AG08396 (cell line): ENCODE results near the gene IQCH.
"Not testable (repeated sequence)": the region's sequence is repeated elsewhere in the genome, so short reads cannot be mapped to it uniquely, and the experiment has no call there.

ENCODE experiments used
- DNase-seq: peaks from one replicate; pipeline ENCODE4 v3.0.0; 2012; ENCODE audit warnings: low spot score, mixed read lengths

The IQCH gene

DNA sequence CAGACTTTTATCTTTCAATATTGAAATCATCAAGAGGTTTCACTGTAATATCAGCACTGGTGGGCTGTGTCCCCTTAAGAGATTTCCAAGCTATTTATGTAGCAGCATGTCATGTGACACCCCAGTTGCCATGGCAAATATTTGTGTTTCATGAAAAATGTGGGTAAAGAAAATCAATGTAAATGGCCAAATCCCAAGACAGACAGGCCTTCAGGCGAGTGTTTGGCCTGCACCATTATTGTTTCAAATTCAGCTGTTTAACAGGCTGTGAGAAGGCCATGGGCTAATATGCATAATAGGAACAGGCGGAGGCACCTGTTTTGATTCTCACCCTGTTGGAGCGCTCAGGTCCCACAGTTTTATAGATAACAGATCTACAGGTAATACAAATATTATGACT lies 104.2 kb downstream of the IQCH start:
- DNase-seq, result no peak

DNA sequence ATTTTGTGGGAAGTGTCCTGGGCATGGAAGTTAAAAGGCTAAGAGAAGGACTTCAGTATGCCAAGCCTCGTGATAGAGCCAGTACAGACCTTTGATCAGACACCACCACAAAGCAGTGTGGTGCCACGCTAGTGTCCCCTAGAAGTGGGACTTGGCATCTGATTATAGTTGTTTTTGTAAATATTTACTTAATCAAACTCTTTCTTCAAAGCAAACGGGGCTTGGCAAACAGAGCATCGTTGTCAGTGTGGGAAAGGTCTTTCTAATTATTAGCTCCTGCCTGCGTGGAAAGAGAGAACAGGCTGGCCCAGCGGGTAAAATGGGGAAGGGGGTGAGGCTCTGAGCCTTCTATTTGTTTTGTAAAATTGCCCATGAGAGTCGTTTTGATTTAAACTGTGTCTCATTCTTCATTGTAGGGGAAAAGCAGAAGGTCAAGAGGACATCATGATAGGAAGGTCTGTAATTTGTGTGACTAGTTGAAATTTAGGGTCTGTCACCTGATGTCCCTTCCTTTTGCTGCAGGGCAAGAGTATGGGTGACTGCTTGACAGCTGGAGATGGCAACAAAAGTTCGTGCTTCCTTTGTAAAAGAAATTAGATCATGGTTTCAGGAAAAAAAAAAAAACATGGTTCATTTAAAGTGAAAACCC lies 105.0 kb downstream of the IQCH start:
- no peak for DNase-seq

DNA sequence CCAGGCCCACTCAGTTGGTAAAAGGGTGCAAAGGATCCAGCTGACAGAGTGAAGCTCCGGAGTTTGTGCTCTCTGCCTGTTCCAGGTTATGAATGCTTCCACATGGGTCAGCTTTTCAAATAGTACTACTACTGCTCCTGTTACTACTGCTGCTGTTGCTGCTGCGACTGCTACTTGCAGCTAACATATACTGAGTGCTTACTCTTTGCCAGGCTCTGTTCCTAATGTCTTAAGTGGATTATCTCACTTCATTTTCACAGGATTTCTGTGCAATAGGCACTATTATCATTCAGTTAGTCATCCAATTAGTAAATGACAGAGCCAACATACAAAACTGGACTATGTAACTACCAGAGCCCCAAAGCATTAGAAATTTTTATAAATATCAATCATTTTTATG lies 106.5 kb downstream of the IQCH start:
- DNase-seq, result no peak

DNA sequence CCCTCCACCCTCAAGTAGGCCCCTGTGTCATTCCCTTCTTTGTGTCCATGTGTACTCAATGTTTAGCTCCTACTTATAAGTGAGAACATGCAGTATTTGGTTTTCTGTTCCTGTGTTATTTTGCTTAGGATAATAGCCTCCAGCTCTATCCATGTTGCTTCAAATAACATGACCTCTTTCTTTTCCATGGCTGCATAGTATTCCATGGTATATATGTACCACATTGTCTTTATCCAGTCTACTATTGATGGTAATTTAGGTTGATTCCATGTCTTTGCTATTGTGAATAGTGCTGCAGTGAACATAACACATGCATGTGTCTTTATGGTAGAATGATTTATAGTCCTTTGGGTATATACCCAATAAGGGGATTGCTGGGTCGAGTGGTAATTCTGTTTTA lies 109.1 kb downstream of the IQCH start:
- not testable (repeated sequence) for DNase-seq

DNA sequence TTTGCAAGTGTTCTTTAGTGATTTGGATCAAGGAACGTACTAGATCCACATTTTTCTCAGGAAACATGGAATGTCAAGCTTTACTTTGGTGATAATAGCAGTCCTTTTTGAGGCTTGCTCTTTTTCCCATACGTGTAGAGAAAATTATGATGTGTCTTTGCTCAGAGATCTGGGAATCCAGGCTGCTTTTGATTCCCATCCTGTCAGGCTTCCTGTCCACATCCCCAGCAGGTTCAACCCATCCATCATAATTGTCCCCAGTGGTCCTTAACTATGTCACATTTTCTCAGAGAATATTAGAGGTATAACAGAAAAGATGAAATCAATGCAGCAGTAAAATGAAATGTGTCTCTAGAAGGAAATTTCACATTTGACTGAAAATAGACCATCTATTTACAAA lies 111.4 kb downstream of the IQCH start:
- no peak for DNase-seq

DNA sequence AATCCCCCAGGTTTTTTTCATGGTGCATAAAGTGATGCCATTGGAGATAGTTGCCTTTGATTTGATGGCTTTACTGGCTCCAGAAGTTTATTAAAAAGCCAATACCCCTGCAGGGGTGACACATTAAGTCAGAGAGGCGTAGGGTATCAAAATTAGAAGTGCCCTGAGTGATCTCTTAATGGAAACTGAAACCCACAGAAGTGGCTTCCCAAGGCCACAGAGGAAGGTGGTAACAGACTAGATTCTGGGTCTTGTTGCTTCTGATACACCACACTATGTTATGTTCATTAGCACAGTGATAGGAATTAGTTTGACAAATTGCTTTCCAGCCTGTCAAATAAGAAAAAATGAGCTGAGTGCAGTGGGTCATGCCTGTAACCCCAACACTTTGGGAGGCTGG lies 112.3 kb downstream of the IQCH start:
- no peak for DNase-seq

DNA sequence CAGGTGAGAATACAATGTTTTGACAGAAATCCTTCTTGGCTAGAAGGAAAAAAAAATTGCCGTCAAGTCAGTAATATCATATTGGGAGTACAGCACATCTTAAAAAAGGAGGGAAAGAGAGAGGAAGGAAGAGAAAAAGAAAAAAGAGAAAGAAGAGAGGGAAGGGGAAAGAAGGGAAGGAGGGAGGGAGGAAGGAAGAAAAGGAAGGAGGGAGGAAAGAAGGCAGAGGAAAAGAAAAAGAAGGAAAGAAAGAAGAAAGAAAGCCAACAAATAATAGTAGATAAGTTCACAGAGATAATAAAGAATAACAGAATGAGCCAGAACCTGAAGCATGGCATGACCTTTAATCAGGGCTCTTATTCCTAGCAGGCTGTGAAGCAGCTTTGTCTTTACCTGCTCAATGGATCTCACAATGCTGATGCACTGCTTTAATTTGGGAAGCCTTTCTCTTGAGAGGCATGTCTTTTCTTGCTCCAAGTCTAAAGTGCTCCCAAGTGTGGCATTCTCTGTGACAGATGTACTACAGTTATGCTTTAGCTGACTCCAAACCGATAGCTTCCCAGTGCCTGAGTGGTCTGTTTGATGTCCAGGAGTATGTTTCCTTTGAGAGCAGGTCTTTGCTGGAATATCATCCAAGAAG lies 114.9 kb downstream of the IQCH start:
- DNase-seq, result no peak

DNA sequence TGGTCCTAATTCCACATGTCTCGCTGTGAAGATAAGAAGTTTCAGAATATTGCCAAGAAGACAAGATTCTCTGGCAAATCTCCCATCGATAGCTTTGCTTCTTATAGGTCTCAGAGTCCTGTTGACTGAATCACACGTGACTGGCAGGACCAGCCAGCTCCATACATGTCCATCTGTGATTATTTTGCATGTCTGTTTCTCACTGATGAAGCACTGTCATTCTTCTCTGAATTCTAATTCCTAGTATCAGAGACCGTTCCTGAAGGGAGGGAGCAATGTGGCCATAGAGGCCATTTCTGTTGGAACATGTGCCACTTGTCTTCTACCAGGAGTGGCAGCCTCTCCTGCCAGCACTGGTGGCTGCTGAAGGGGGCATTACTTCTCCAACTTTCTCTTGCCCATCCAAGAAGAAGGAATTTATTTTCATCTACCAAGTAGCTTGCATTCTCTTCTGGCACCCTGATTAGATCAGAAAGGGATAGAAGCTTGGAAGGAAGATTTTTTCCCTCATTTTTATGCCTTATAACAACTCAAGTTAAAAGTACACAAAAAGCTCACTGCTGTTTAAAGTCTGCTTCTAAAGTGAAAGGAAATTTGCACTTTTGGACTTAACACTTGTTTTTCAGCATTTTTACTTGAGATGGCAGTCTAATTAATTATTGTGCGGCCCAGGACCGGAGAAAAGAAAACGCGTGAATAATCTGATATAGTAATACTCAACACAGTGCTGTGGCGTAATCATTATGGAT lies 115.8 kb downstream of the IQCH start:
- DNase-seq, result no peak

DNA sequence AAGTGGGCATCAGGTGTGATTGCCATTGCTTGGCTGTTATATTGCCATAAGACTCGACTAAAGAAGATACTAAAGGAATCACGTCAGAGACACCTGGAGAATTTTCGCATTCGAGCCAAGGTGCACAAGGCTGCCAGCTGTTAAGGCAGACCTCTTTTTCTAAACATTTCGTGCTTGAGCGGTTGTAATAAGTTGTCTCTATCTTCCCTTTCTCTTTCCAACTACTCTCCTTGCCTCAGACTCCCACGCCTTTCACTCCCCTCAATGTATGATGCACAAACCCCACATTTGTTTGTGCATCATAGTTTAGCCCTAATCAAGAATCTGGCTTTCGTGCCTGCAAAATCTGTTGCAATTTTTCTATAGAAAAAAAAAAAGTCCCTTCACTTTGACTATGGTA lies 118.0 kb downstream of the IQCH start:
- no peak for DNase-seq

DNA sequence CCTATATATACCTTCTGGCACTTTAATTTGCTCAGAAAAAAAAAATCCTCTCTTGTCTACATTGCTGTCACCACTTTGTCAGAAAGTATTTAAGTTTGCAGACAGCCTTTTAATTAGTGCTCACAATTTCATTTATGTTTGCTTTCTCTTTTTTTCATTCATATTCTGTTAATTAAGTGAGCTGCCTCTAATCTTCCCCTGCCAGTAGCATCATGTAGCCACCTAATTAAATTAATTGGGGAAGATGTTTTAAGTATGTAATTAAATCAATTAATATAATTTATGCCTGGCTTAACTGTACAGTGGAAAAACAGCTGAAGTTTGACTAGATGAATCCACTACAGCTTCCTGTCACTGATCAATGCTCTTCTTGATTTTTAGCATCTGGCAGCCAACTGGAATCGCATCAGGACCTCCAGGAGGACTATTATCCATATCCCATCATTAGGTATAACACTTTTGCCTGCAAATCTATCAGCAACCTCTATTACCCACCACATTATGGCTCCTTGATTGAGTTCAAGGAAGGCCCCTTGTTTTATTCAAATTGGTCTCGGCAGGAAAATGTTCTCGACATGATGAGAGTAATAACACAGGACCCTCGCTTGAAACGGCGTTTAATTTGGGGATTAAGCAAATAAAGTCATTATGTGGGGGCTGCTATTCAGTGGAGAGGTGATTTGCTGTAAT lies 118.5 kb downstream of the IQCH start:
- DNase-seq, result no peak

DNA sequence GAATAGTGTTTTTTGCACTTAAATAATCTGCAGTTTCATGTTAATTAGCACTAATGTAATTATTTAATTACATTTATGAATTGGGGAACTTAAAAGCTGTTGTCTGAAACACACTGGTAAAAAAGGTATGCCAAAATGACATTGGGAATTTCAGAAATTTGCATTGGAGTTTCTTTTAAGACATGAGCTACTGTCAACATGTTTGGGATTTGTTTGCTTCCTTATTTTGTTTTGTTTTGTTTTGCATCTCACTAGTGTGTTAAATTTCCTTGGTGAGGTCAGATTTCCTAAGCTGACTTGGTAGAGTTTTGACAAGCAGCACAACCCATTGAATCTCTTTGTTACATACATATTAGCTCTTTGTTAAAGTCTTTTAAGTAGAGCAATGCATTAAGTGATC lies 119.4 kb downstream of the IQCH start:
- DNase-seq, result no peak

DNA sequence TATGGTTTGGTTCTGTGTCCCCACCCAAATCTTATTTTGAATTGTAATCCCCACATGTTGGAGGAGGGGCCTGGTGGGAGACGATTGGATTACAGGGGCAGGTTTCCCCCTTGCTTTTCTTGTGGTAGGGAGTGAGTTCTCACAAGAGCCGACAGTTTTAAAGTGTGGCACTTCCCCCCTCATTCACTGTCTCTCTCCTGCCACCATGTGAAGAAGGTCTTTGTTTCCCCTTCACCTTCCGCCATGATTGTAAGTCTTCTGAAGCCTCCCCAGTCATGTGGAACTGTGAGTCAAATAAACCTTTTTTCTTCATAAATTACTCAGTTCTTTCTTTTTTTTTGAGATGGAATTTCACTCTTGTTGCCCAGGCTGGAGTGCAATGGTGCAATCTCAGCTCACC lies 124.9 kb downstream of the IQCH start:
- DNase-seq, result no peak

DNA sequence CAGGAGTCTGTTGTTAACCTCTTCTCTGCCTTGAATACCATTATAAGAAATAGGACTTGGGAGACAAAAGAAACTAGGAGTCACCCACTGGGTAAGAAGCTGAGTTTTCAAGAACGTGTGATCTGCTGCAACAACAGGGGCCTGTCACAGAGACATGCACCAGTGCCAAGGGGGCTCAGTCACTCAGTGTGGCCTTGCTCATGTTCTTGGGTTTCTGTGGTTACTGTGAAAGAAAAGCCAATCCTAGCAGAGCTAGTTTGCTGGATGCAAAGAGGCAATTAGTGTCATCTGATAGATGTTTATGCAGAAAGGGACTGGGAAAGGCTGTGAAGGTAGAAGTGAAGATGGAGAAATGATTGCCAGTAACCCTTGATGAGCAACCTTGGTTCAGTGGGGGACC lies 126.3 kb downstream of the IQCH start:
- DNase-seq, result no peak

DNA sequence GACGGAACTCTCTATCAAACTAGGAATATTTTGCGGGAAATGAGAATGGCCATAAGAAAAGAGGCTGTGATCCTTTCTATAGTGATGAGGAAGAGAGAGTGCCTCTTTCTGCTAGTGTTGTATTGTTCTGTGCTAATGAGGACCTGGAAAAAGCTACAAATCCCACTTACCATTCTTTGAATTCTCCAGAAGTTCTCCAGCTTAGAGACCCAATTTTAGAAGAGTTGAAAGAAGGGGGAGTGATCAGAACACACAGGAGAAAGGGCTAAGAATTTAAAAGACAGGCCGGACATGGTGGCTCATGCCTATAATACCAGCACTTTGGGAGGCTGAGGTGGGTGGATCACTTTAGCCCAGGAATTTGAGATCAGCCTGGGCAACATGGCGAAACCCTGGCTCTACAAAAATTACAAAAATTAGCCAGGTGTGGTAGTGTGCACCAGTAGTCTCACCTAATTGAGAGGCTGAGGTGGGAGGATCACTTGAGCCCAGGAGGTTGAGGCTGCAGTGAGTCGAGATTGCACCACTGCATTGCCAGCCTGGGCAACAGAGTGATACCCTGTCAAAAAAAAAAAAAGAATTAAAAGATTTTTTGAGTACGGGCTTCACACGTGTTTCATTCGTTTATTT lies 126.9 kb downstream of the IQCH start:
- DNase-seq, result no peak

DNA sequence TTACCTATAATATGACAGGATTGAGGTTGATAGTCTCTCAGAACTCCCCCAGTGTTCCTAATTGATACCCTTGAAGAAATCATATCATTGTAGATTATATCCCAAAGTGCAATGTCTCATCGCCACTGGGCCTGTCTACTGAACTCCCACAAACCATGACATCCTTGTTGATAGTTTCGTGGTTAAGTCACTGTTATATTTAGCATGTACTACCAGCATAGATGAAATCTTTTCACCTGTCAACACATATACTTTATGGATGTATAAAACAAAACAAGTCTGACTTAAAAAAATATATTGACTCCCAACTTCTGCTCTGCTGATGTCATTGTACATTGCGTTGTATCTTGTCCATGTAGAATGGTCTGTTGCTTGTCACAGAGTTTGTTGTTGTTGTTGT lies 128.1 kb downstream of the IQCH start:
- no peak for DNase-seq

DNA sequence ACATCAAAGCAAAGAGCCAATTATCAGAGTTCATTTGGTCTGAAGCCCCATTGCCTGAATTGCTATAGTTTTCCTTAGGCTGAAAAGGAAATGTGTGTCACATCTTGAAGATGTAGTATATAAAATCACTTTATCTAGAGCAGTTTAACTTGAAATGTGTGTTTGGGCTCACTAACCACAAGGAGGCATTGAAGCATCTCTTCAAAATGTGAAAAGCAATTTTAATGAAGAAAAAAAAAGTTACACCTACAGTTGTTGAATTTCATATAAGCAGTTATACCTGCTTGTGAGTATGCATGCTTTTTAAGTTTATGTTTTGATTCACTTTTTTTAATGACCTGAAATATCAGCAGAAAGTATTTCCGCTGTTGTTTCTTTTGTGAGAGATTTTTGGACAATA lies 129.3 kb downstream of the IQCH start:
- DNase-seq, result no peak

DNA sequence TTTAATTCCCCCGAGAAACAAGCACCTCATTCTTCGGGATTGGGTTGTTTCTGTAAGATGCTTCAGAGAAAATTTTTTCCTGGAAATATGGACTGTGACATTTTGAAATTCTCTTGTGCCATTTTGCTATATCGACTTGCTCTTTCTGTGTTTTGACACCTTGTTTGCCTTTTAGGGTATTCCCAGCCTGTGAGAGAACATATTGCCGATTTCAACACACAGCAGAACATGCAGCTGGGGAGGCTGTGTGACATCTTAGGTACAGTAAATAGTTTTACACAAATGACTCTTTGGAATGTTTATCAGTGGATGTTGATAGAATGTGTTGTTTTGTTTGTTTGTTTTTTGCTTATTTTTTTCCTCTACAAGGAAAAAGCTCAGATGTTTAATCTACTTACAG lies 130.2 kb downstream of the IQCH start:
- no peak for DNase-seq

DNA sequence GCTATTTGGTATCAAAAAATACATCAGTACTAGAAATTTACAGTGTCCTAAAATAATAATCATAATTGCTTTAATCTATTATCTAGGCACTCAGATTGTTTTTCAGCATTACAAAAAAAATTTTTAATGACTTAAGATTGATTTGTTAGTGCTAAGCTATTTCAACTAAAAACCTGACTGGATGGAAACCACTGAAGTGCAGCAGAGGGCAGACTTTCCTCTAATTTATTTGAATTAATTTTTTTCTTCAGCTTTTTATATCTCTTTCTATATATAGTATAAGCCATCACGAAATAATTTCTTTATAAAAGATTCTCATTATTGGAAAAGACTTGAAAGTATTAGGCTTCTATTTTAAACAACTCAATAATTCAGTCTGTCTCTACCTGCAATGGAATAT lies 131.4 kb downstream of the IQCH start:
- no peak for DNase-seq

DNA sequence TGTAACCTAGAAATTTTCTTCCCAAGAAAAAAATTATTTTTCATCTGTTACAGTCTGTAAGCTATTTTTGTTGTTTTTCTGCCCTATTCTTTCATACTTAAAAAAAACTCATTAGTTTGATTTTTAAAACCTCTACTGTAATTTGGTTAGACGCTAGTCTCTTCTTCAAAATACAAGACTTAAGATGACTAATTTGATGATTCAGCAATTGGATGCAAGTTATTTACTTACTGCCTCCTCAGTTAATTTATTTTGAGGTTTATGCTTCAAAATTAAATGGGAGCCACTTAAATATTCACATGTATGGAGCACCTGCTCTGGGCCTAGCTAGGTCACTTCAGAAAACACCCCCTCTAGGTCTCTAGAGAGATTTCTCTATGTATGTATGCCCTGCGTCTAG lies 132.4 kb downstream of the IQCH start:
- DNase-seq, result no peak

DNA sequence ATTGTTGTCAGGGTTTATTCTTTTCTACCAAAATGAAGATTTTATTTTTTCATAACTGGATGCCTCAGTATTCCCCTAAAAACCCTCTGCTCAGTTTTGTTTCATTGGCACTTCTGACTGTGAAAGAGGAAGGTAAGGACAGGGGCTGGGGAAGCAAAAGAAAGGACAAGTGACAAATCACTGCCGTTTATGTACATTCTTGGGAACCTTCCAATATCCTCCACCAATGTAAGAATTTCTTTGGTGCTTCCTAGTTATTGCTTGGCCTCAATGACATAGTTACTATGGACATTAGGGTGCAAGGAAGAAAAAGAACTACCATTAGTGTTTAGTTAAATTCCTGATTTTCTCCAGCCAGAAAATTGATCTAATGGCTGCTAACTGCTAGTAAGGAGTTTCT lies 135.4 kb downstream of the IQCH start:
- no peak for DNase-seq

DNA sequence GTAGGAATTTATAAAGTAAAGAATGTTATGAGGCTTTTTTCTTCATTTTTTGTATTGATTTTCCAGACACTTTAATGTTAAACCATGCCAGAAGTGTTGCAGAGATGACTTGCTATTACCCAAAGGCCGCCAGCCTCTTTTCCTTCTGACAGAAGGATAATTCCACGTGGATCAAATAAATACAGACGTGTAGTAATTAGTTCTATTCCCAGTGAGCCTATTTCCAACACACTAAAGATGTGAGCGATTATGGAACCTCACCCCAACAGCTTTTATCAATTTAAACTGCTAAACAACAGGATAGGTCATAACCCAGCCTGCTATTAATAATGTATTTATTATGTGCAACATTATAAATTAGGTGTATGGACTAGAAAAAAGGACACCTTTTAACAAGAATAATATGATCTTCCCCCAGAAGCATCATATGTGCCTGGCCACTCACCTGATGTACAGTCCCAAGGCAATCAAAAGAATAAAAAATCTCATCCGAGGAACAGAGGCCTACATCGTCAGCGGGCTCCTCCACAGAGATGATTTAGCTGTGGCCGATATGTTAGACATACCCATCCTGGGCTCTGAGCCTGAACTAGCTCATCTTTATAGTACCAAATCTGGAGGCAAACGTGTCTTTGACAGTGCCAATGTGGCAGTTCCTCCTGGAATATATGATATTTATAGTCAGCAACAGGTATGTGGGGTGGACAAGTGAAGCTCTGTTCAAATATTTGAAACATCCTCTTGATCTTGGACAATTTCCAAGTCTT lies 140.5 kb downstream of the IQCH start:
- DNase-seq, result no peak

DNA sequence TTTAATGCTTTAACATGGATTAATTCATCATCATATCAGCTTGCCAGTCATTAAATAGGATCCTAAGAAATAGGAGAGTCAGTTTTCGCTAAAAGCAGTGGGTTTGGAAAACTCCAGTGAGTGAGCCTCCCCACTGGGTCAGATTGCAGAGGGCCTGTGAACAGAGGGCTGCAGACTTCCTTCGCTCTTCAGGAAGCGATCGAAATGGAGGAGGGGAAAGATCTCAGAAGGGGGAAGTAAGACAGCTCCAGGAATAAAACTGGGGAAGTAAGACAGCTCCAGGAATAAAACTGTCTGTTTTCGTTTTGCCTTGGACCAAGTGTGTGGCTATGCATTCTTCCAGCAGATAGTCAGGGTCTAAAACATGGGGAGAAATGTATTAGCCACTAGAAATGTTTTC lies 141.5 kb downstream of the IQCH start:
- DNase-seq, result no peak
